HepG2 (cell line): ENCODE measurements around the gene HS3ST1. TPM values are rescaled to one million over a fixed set of nuclear protein-coding genes. Genes with fewer than 3 reads are reported as not detected.

ENCODE experiments used
- ATAC-seq: fragments of 200-7000 bp; cut with Tn5 transposase; 3 replicates; pipeline ENCODE4 v1.9.1; 2020; ENCODE audit warnings: mild to moderate bottlenecking, moderate library complexity
- BruUV-seq: library from RNA; stranded (reverse); fragments of 400-500 nt; replicated peaks from 2 replicates; lab custom pipeline; 2021; lab: Mats Ljungman, UMichigan
- CTCF ChIA-PET: fragments of 300-600 bp; formaldehyde crosslinking; extraction: SDS; loops from one replicate; lab custom pipeline; 2021; ENCODE audit warnings: low total read pairs, inconsistent platforms, low intra/inter-chr PET ratio; lab: Yijun Ruan, JAX
- POLR2A ChIA-PET: fragments of 350-600 bp; sonication (Branson Sonifier 250); formaldehyde crosslinking; loops from one replicate; lab custom pipeline; 2020; ENCODE audit warnings: antibody characterized with exemption, inconsistent platforms; lab: Yijun Ruan, JAX
- DNase-seq: peaks from one replicate; pipeline ENCODE4 v3.0.0-alpha.2; 2015; ENCODE audit warnings: low spot score
- FAIRE-seq: peaks from 3 replicates; lab custom pipeline; 2011; peaks lifted over from hg19 to GRCh38; lab: Jason Lieb, UNC
- H2AFZ ChIP-seq: one replicate; pipeline ENCODE4 v1.6.1; 2011; ENCODE audit warnings: low read length, inconsistent platforms
- H3K27ac ChIP-seq: fragments of 300-600 bp; 3 replicates; pipeline ENCODE4 v1.8.0; 2011; ENCODE audit warnings: mixed run types, mild to moderate bottlenecking, mixed read lengths, low read length, inconsistent platforms; ENCODE audit not compliant: insufficient read depth; ENCODE audit errors: extremely low read length
- H3K27me3 ChIP-seq, 2 experiments: fragments of 200-600 bp in 1 of 2; 2 replicates in 1 of 2; 3 replicates in 1 of 2; pipeline versions ENCODE4 v1.6.0 to v1.8.0; 2011; ENCODE audit warnings: low read length in 2 of 2, mild to moderate bottlenecking in 2 of 2, moderate library complexity in 2 of 2, inconsistent platforms in 1 of 2; ENCODE audit not compliant: insufficient read depth in 2 of 2, control insufficient read depth in 1 of 2
- H3K36me3 ChIP-seq, 2 experiments: fragments of 200-600 bp in 1 of 2; replicated peaks in 1 of 2; 2 replicates in 1 of 2; 3 replicates in 1 of 2; pipeline versions ENCODE4 v1.5.1 to v1.8.0; 2011; ENCODE audit warnings: low read length in 2 of 2, inconsistent platforms in 1 of 2; ENCODE audit not compliant: insufficient read depth in 2 of 2, control insufficient read depth in 1 of 2
- H3K4me1 ChIP-seq: 2 replicates; pipeline ENCODE4 v1.5.1; 2012; ENCODE audit warnings: low read length, inconsistent platforms; ENCODE audit not compliant: insufficient read depth
- H3K4me2 ChIP-seq: 2 replicates; pipeline ENCODE4 v1.6.0; 2011; ENCODE audit warnings: low read depth, low read length, inconsistent platforms
- H3K4me3 ChIP-seq, 3 experiments: fragments of 200-600 bp in 1 of 3; sonication (generic), shearing (Covaris generic) in 1 of 3; replicated peaks in 1 of 3; 2 replicates each; pipeline ENCODE4 v1.5.1; 2011 to 2016; ENCODE audit warnings: low read length in 3 of 3, inconsistent platforms in 2 of 3, low read depth in 2 of 3, mild to moderate bottlenecking in 2 of 3, control low read depth in 1 of 3, mixed read lengths in 1 of 3; ENCODE audit not compliant: insufficient read depth in 1 of 3
- H3K79me2 ChIP-seq: one replicate; pipeline ENCODE4 v1.6.1; 2011; ENCODE audit warnings: low read length, inconsistent platforms; ENCODE audit not compliant: insufficient read depth
- H3K9ac ChIP-seq: 2 replicates; pipeline ENCODE4 v1.6.0; 2011; ENCODE audit warnings: mild to moderate bottlenecking, low read depth, low read length, inconsistent platforms; ENCODE audit not compliant: insufficient read depth
- H3K9me3 ChIP-seq: 2 replicates; pipeline ENCODE4 v1.5.1; 2012; ENCODE audit warnings: mild to moderate bottlenecking, low read length
- H4K20me1 ChIP-seq: 2 replicates; pipeline ENCODE4 v1.6.0; 2011; ENCODE audit warnings: inconsistent platforms, mild to moderate bottlenecking, low read length, moderate library complexity; ENCODE audit not compliant: insufficient read depth
- CREBL2 ChIP-seq: sonication (generic); formaldehyde crosslinking; IDR thresholded peaks from 2 replicates; pipeline ENCODE4 v1.8.1; 2023; ENCODE audit warnings: missing genetic modification reagents, mild to moderate bottlenecking, borderline replicate concordance
- FOXJ3 ChIP-seq: sonication (generic); formaldehyde crosslinking; IDR thresholded peaks from 2 replicates; pipeline ENCODE4 v1.4.0; 2020; ENCODE audit warnings: missing genetic modification reagents, mild to moderate bottlenecking, borderline replicate concordance
- GRHL1 ChIP-seq: sonication (generic); formaldehyde crosslinking; conservative IDR thresholded peaks from 2 replicates; pipeline ENCODE4 v1.8.0; 2022; ENCODE audit warnings: missing genetic modification reagents
- HNF1B ChIP-seq: sonication (generic); formaldehyde crosslinking; IDR thresholded peaks from 2 replicates; pipeline ENCODE4 v1.5.1; 2020; ENCODE audit warnings: mild to moderate bottlenecking, moderate library complexity, missing genetic modification reagents
- ISL2 ChIP-seq: sonication (generic); formaldehyde crosslinking; IDR thresholded peaks from 2 replicates; pipeline ENCODE4 v1.5.0; 2020; ENCODE audit warnings: missing genetic modification reagents
- LRRFIP1 ChIP-seq: sonication (generic); formaldehyde crosslinking; conservative IDR thresholded peaks from 2 replicates; pipeline ENCODE4 v1.4.0; 2020; ENCODE audit warnings: missing genetic modification reagents
- MAFF ChIP-seq: IDR thresholded peaks from 2 replicates; pipeline ENCODE4 v1.6.1; 2011; ENCODE audit warnings: low read depth, low read length, improper control_type of control experiment
- MAFK ChIP-seq, 2 experiments: IDR thresholded peaks in 1 of 2; conservative IDR thresholded peaks in 1 of 2; 2 replicates each; pipeline ENCODE4 v1.6.1; 2011; ENCODE audit warnings: improper control_type of control experiment in 2 of 2, low read length in 2 of 2
- NFYC ChIP-seq: IDR thresholded peaks from 2 replicates; pipeline ENCODE4 v1.6.1; 2016; ENCODE audit warnings: missing genetic modification reagents, missing compliant biosample characterization
- U2AF1 ChIP-seq: fragments of 200-400 bp; formaldehyde crosslinking; optimal IDR thresholded peaks from 2 replicates; pipeline ENCODE3; 2017; ENCODE audit warnings: mild to moderate bottlenecking, low read depth, low read length
- ZNF367 ChIP-seq: sonication (generic); formaldehyde crosslinking; IDR thresholded peaks from 2 replicates; pipeline ENCODE4 v1.4.0; 2020; ENCODE audit warnings: missing genetic modification reagents, borderline replicate concordance
- ZNF570 ChIP-seq: sonication (generic); formaldehyde crosslinking; IDR thresholded peaks from 2 replicates; pipeline ENCODE4 v1.4.0; 2020; ENCODE audit warnings: mild to moderate bottlenecking, missing genetic modification reagents, borderline replicate concordance
- WGBS: methylation state at CpG from one replicate; pipeline ENCODE4 v1.1.6; 2017; ENCODE audit warnings: low lambda C conversion rate; 5-methylcytosine and 5-hydroxymethylcytosine counted together
- in situ Hi-C: cut with HindIII; loops from 2 replicates; pipeline ENCODE4 v1.10.0; 2017; ENCODE audit warnings: low pct_unique_long_range_greater_than_20kb; ENCODE audit not compliant: extremely low pct_ligation_motif_present
- intact Hi-C: fragments of 100-400 bp; cut with micrococcal nuclease; formaldehyde crosslinking; loops from one replicate; pipeline ENCODE4 v1.10.0; 2022; ENCODE audit not compliant: unreplicated experiment
- polyA plus RNA-seq, 8 experiments: library from polyadenylated mRNA; depleted of rRNA in 3 of 8; stranded (reverse) in 7 of 8; unstranded in 1 of 8; fragments of >200 nt; fragmentation: Illumina TruSeq in 4 of 8; extraction: Trizol in 4 of 8; gene quantifications; 2 replicates each; pipeline versions ENCODE4 v1.2.1 to v1.2.3, GENCODE V29; 2011 to 2016; ENCODE audit warnings: low read depth in 4 of 8, missing spikeins in 1 of 8, mixed read lengths in 1 of 8; ENCODE audit not compliant: insufficient read depth in 1 of 8
- total RNA-seq, 5 experiments: library from RNA; depleted of rRNA; stranded (reverse); fragments of >200 nt; fragmentation: Illumina TruSeq; extraction: Trizol; gene quantifications; 2 replicates each; pipeline ENCODE4 v1.2.3, GENCODE V29; 2016; ENCODE audit warnings: low read depth in 1 of 5

HS3ST1 gene
- total and polyA plus RNA-seq, 2 of the 13 experiments (the other 11 are each of a cell fraction or from before 2014, with no cell fraction given) = not detected

GRCh38 chr4:11471046-11471441 lies 42.4 kb upstream of the HS3ST1 start:
- FAIRE-seq = no peak
- no peak for DNase-seq
- WGBS = 7% methylated on average over 3 of the region's 3 CpGs
- Histone ChIP-seq H2AFZ (no peak overlapping the region), H3K79me2 (no peaks in the 10 kb centered on the region), H3K27me3 (no peaks in the 10 kb centered on the region), H3K27ac (no peak overlapping the region), H3K36me3 (no peaks in the 10 kb centered on the region), H3K4me1 (no peaks in the 10 kb centered on the region), H3K4me2 (no peak overlapping the region), H3K9me3 (no peaks in the 10 kb centered on the region), H4K20me1 (no peaks in the 10 kb centered on the region), H3K9ac (no peak overlapping the region), H3K4me3 (no peak overlapping the region)
- ChIA-PET POLR2A (no interaction called here), CTCF (no interaction called here)
- no TSS peak for BruUV-seq
- ATAC-seq = no peak
- intact Hi-C loops = no loop called here
- in situ Hi-C loops = loop anchor here (25.0 kb wide), 1 partner anchor 1166 kb away; no protein-coding TSS in a partner anchor
- TF ChIP-seq MAFF (peak; percentile 57), CREBL2 (no peak), MAFK (conservative IDR thresholded peaks at IDR 0.05 in 1 of 2, IDR thresholded peaks at IDR 0.05 in 1 of 2; ENCODE audit: low read length in 2 of 2) (peak; percentile 53 to 76; a peak in 3 of 4 replicates), ZNF367 (CRISPR knock-in tag) (no peak)

- FAIRE-seq (no peak), ATAC-seq (no peak), DNase-seq (no peak)
- no peak overlapping the region for H3K9ac ChIP-seq
- H3K4me1 ChIP-seq = no peaks in the 10 kb centered on the region
- H2AFZ ChIP-seq = no peak overlapping the region
- BruUV-seq = no TSS peak
- H3K4me3 ChIP-seq = no peak overlapping the region
- H3K9me3 ChIP-seq = no peaks in the 10 kb centered on the region
- WGBS = 0% methylated on average over 4 of the region's 4 CpGs
- no peaks in the 10 kb centered on the region for H4K20me1 ChIP-seq
- no peaks in the 10 kb centered on the region for H3K36me3 ChIP-seq
- no peak overlapping the region for H3K27ac ChIP-seq
- intact Hi-C loops = no loop called here
- H3K79me2 ChIP-seq = no peaks in the 10 kb centered on the region
- POLR2A ChIA-PET = no interaction called here
- H3K4me2 ChIP-seq = no peak overlapping the region
- H3K27me3 ChIP-seq = no peaks in the 10 kb centered on the region
- in situ Hi-C loops = loop anchor here (25.0 kb wide), 1 partner anchor 1167 kb away; no protein-coding TSS in a partner anchor
- CTCF ChIA-PET = no interaction called here
- no peak for TF ChIP-seq LRRFIP1 (CRISPR knock-in tag)
- no peak for TF ChIP-seq GRHL1 (CRISPR knock-in tag)
- no peak for TF ChIP-seq U2AF1
- TF ChIP-seq NFYC (CRISPR knock-in tag) = no peak
- no peak for TF ChIP-seq ISL2 (CRISPR knock-in tag)
- TF ChIP-seq HNF1B (CRISPR knock-in tag) = no peak
- no peak for TF ChIP-seq ZNF570 (CRISPR knock-in tag)
- TF ChIP-seq FOXJ3 (CRISPR knock-in tag) = no peak
Observed at GRCh38 chr4:11470438-11471045, 41.8 kb upstream of the HS3ST1 start.
